GM19438 (cell line): ENCODE results near the gene CDC14A.
"Not testable (repeated sequence)": the region's sequence is repeated elsewhere in the genome, so short reads cannot be mapped to it uniquely, and the experiment has no call there.

ENCODE experiments used
- ATAC-seq: cut with Tn5 transposase; IDR thresholded peaks from one replicate; pipeline ENCODE4 v1.9.1; 2021; ENCODE audit warnings: low read depth; ENCODE audit not compliant: unreplicated experiment

Gene CDC14A

GRCh38 chr1:100352267-100353070, at the start of gene CDC14A:
TSS of gene CDC14A (plus strand) at chr1:100352506. CDS start at chr1:100352955, 449 bp downstream.
- peak; percentile 47 for ATAC-seq

- ATAC-seq: no peak
These were observed 49.6 kb upstream of the CDC14A start for GRCh38 chr1:100302739-100303138.

- no peak for ATAC-seq
These were observed 48.1 kb upstream of the CDC14A start for GRCh38 chr1:100304227-100304626.

- ATAC-seq: no peak
These were observed 47.4 kb upstream of the CDC14A start for GRCh38 chr1:100304921-100305320.

GRCh38 chr1:100305954-100306353, 46.4 kb upstream of the CDC14A start:
- ATAC-seq: no peak

GRCh38 chr1:100306735-100307313, 45.5 kb upstream of the CDC14A start:
- ATAC-seq: no peak

GRCh38 chr1:100308777-100309176, 43.5 kb upstream of the CDC14A start:
- ATAC-seq: no peak

- no peak for ATAC-seq
These were observed 42.4 kb upstream of the CDC14A start for GRCh38 chr1:100309863-100310262.

GRCh38 chr1:100313382-100313781, 38.9 kb upstream of the CDC14A start:
- no peak for ATAC-seq

- no peak for ATAC-seq
These were observed 35.7 kb upstream of the CDC14A start for GRCh38 chr1:100316622-100317021.

GRCh38 chr1:100320311-100321099, 31.8 kb upstream of the CDC14A start:
- no peak for ATAC-seq

GRCh38 chr1:100321100-100321493, 31.2 kb upstream of the CDC14A start:
- no peak for ATAC-seq

- no peak for ATAC-seq
These were observed 30.8 kb upstream of the CDC14A start for GRCh38 chr1:100321506-100321905.

- peak; percentile 66 for ATAC-seq
These were observed 29.7 kb upstream of the CDC14A start for GRCh38 chr1:100322436-100323211.

GRCh38 chr1:100323419-100324106, 28.7 kb upstream of the CDC14A start:
- no peak for ATAC-seq

- no peak for ATAC-seq
These were observed 26.6 kb upstream of the CDC14A start for GRCh38 chr1:100325415-100326324.

- not testable (repeated sequence) for ATAC-seq
These were observed 26.0 kb upstream of the CDC14A start for GRCh38 chr1:100326325-100326670.

GRCh38 chr1:100328133-100328532, 24.2 kb upstream of the CDC14A start:
- ATAC-seq: no peak

GRCh38 chr1:100331146-100331545, 21.2 kb upstream of the CDC14A start:
- ATAC-seq: not testable (repeated sequence)
